HG03571 (cell line): ENCODE measurements around the gene ANKRD16.
A peak's percentile ranks its signal among the peaks of the same experiment; 100 is the strongest.
"Not testable (repeated sequence)": the region's sequence is repeated elsewhere in the genome, so short reads cannot be mapped to it uniquely, and the experiment has no call there.

ENCODE experiments used
- ATAC-seq: cut with Tn5 transposase; IDR thresholded peaks from one replicate; pipeline ENCODE4 v1.9.1; 2021; ENCODE audit not compliant: unreplicated experiment

Gene ANKRD16

DNA sequence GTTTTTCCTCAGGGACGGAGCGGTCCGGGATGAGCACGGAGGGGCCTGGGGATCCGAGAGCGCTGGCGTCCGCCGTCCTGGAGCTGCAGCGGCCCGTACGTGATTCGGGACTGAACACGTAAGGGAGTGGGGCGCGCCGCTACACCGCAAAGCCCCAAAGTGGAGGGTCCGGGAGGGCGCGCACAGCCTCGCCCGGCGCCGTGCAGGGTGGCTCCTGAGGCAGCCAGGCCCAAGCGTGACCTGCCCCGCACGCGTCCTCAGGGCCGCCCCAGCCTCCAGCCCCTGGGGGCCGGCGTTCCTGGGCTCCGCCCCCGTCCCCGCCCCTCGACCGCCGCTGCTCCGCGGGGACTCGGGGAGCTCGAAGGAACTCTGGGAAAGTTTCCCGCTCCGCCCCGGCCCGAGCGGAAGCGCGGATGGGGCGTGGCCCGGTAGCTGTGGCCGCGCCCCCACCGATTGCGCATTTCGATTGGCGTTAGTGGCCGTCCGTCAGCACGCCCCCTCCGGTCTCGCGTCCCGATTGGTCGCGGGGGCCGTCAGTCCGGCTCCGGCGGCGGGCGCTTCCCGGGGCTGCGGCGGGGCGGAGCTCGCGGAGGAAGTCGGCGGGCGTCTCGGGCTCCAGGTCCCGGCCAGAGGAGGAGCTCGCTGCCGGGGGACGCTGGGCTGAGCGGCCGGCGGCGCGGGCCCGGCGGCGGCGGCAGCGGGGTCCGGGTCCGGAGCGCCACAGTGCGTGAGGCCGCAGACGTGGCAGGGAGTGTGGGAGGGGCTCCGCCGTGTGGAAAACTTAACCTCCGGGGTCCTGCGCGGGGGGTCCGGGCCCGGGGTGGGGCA is at the start of gene ANKRD16, which contains the start of gene FBH1:
ANKRD16 (minus strand) TSS at position 270 of the 828 bp plus-strand sequence. CDS start 539 bp downstream, outside the sequence.
FBH1 (plus strand) TSS at position 620 of the 828 bp plus-strand sequence; CDS start at position 723, 103 bp downstream.
- ATAC-seq = peak; percentile 87

DNA sequence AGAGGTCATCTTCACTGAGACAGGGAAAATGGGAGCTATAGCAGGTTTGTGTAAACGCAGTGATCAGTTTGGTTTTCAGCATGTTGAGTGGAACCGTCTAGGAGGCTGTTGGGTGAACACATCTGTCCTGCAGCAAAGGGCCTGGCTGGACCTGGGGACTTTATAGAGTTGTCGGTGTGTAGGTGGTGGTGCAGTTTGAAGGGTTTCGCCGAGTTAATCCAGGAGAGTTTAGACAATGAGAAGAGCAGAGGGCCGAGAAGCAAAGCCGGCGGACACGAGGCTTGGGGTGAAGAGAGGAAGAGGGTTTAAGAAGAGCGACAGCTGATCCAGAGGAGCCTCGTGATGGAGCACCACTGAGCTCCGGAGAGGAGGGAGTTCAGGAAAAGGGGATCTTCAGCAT is 48.6 kb upstream of the ANKRD16 start:
- no peak for ATAC-seq

DNA sequence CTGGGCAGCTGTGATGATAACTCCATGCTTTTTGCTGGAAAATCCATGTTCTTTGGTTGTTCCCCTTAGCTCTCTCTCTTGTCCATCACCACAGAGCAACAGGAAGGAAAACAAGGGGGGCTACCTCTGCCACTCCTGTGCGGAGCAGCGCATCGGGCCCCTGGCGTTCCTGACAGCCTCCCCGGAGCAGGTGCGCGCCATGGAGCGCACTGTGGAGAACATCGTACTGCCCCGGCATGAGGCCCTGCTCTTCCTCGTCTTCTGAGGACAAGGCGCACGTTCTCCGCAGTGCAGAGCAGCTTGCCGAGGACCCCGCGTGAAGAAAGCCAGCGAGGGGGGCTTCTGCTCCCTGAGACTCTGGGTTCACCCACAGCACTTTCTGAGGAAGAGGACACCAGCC is 47.3 kb upstream of the ANKRD16 start:
- ATAC-seq = no peak

DNA sequence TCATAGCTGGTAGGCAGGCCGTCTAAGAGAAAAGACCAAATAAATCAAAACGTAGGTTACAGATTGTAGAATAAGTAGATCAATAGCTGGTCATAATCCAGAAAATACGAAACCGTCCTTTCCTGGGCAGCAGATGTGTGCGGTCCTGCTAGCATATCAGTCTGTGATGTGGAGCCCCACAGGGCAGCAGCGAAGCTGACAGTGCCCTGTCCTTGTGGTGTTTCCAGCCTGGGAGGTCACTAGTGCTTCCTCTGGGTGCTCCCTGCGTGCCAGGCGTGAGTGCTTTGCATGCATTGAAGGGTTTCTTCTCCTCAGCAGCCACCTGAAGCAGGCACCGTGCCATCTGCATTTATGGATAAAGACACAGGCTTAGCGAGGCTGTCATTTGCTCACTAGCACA is 45.9 kb upstream of the ANKRD16 start:
- ATAC-seq = no peak

DNA sequence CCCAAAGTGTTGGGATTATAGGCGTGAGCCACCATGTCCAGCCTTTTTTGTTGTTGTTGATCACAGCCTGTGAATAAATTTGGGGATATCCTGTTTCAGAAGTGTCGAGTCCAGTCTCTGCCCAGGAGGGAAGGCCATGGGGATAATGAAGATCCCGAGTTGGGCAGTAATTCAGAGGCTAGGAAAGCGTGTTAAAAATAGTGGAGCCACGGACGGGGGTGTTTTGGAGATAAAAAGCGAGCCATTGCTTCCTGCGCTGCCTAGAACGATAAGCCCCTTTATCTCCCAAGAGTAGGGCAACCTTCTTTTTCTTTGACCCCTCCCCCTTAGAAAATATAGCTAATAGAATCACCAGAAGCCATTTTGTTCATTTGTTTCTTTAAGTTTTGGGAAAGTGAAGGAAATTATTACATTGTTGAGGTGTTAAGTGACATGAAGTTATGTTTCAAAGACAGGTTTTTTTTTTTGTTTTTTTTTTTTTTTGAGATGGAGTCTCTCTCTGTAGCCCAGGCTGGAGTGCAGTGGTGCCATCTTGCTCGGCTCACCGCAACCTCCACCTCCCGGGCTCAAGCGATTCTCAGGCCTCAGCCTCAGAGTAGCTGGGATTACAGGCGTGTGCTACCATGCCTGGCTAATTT is 44.3 kb upstream of the ANKRD16 start:
- no peak for ATAC-seq

DNA sequence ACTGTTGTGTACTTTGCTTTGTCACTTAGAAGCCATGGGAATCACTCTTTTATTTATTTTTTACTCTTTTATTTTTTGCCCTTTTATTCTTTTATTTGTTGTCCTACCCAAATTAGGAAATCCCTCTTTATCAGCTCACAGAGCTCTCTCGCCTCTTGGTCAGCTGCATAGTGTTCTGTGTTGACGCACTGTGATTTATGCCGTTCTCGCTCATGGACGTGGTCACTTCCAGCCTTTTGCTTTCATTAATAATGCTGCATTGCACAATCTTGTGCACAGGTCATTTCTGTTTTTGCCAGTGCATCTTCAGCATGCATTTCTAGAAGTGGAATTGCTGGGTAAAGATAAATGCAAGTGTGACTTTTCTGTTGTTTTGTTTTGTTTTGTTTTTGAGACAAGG is 42.7 kb upstream of the ANKRD16 start:
- ATAC-seq = no peak

DNA sequence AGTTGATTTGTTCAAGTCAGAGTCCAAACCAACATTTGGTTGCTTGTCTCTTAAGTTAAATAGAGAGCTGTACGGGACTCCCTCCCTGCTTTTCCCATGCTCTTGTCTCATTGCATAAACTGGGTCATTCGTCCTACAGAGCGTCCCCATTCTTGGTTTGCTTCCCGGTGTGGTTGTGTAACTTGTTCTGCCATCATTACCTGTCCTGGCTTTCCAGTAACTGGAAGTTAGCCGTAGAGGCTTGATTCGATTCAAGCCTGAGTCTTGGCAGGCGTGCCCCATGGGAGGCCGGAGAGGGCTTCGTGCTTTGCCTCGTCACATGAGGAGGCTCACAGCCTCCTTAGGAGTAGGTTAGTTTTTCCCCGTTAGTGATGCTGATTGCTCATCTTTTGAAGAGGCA is 40.6 kb upstream of the ANKRD16 start:
- ATAC-seq = no peak

DNA sequence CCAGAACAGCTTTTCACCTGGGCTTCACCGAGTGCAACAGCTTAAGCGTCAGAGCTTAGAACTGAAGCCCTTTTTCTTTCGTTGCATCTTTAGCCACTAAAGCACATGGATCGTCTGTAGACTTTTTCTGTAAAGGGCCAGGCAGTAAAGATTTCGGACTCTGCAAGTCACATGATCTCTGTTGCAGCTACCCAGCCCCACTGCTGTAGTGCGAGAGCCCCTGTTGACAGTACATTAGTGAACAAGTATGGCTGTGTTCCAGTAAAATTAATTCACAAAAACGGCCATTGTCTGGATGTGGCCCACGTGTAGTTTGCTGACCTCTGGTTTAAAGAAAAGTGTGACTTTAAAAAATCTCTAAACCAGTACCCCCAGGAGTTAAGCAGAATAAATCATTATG is 39.7 kb upstream of the ANKRD16 start:
- ATAC-seq = no peak

DNA sequence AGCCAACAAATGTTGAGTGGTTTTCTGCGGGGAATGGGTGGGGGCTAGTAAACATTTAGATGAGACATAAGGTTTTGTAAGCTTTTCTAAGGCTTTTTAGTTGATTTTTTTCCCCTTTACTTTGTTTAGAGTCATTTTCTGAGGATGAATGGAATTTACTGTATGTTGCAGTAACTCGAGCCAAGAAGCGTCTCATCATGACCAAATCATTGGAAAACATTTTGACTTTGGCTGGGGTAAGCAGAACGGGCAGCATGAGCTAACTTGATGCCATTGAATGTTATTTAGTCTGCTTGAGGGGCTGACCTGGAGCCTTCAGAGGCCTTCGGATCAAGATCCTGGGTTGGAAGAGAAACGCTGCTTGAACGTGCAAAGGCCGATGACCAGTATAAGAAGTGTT is 37.6 kb upstream of the ANKRD16 start:
- no peak for ATAC-seq

DNA sequence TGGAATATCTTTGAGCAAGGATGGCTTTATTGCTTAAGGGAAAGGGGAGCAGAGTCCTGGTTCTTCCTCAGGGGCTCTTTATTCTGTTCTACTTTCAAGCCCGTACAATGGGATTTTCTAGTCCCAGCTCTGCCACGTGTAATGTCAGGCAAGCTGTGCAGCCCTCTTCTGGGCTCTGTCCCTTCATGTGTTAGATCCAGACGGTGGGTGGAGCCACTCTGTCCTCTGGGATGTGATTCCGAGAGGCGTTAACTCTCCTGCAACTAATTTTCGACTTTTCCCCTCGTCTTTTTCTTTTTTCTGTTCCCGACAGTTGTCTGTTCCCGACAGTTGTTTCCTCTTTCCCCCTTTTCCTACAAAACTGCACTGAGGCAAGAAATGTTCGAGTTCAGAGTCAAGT is 35.2 kb upstream of the ANKRD16 start:
- ATAC-seq = no peak

DNA sequence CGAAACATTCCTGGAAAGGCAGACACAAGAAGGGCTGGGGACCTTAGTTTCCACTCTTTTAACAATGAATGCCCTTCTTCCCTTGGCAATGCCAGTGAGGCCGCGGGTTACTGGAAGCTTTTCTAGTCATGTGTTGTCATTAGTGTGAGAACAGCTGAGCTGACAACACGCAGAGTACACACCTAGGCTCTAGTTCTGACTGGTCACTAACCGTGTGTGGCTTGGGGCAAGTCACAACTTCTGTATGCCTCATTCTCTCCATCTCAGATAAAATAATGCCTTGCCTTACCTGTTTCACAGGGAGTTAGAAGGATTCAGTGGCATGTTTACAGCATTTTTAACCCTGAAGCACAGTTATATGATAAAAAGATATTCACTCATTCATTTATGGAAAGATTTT is 32.1 kb upstream of the ANKRD16 start:
- no peak for ATAC-seq

DNA sequence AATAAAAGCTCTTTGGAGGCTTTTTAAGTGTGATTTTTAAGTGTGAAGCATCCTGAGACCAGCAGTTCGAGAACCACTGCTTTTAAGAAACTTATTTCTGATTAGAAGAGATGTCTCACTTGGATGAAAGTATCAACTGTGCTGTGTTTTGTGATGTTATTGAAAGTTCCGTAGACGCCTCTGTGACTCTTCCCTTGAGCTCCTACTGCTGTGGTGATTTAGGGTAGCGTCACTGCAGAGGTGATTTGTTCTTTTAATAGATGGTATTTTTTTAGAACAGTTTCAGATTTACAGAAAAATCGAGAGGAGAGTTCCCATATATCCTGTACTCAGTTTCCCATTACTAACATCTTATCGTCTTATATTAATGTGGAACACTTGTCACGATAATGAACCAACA is 29.9 kb upstream of the ANKRD16 start:
- no peak for ATAC-seq

DNA sequence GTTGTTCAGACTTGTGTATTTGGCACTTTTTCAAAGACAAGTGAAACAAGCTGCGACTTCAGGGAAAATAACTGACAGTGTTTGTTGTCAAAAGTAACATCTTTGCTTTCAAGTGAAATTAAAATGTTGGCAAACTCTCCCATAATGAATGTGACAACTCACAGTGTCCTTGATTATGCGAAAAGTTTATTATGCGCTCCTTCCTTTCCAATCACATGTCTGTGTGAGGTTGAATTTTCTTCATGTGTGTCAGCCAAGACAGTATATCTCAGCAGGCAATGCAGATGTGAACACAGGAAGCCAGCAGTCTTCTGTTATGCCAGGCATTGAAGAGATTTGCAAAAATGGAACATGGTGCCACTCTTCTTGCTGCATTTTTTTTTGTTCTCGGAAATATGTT is 29.1 kb upstream of the ANKRD16 start:
- no peak for ATAC-seq

DNA sequence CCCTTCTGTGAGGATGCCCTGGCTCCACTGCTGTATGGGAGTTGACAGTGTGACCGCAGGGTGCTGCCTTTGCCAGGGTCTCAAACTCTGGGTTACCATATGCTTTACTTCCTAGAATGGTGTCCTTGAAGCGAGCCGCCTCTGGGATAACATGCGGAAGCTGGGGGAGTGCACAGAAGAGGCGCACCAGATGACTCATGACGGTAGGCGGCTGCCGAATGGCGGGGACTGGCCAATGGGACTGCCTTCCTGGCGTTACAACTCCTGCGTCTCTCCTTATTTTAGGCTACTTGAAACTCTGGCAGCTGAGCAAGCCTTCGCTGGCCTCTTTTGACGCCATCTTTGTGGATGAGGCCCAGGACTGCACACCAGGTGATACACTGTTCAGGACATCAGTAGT is 27.6 kb upstream of the ANKRD16 start:
- no peak for ATAC-seq

DNA sequence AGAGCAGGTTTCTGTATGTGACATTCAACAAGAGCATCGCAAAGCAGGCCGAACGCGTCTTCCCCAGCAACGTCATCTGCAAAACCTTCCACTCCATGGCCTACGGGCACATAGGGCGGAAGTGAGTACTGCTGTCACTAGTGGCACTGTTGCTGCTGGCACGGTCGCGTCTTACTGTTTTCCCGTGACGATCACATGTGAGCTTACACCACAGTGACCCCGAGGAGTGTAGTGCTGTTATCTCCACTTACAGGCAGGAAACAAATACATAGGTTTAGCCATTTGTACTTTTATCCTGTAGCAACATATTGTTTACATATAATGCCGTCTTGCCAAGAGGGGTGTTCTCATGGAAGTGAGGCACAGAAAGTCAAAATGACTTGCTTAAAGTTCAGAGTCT is 25.8 kb upstream of the ANKRD16 start:
- ATAC-seq = no peak

DNA sequence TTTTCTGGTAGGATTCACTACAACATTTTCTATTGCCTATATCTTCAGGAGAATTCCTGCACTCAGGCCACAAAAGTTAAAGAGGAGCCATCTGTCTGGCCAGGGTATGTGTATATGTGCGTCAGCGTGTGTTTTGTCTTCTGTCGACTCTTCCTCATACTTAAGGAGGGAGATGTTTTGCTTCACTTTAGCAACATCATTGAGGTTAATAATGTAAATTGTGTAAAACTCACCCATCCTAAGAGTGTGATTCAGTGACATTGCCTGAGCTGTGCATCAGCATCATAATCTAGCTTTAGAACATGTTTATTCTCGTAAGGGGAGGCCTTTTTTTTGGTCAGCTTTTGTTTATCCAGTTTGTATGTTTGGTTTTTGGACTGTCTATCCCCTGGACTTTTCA is 24.0 kb upstream of the ANKRD16 start:
- ATAC-seq = no peak

DNA sequence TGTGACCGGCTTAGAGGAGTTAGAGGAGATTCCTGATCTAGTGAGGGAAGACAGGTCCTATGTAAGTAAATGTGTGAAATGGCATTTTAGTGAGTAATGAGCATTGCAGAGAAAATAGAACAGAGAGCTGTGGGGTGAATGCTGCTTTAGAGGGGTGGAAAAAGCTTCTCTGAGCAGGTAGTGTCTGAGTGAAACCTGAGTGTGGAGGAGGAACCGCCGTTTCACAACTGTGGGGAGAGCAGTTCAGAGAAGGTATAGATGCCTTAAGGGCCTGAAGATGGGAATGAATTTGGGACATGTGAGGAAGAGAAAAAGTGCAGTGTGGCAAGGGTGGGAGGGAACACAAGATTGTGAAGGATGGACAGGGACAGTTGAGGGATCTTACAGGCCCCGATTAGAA is 22.0 kb upstream of the ANKRD16 start:
- ATAC-seq = no peak

DNA sequence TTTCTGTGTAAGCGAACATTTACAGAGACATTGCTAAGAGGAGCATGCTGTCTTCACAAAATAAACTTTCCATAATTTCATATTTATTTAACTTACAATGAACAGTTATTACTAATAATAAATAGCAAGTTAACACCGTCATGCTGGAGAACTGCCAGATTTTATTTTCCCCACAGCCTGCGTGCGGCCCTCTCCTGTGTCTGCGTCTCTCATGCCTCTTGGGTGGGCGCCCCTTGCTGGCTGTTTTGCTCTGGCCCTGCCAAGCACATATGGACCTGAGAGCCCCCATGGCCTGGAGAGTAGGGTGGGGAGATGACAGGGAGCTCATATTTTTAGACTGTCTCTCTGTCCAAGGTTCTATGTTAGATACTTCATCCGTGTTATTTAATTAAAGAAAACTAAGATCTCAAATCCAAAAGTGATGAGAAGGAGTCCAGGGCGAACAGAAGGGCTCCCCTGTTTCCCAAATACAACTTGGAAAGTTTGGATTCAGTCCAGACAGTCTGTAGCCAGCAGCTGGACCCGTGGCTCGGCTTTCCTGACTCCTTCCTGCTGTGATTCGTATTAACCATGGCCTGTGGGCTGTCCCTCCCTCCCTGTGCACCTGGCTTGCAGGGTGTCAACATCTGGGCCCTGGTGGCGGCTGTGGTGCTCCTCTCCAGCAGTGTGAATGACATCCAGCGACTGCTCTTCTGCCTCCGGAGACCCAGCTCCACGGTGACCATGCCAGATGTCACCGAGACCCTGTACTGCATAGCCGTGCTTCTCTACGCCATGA is 20.8 kb upstream of the ANKRD16 start:
- no peak for ATAC-seq

DNA sequence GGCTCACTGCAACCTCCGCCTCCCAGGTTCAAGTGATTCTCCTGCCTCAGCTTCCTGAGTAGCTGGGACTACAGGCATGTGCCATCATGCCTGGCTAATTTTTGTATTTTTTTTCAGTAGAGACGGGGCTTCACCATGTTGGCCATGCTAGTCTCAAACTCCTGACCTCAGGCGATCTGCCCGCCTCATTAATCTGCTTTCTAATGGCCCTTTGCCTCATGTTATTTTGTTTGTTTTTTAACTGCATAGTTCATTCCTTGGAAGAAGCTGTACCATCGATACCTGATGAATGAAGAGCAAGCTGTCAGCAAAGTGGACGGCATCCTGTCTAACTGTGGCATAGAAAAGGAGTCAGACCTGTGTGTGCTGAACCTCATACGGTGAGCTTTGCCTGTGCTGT is 19.0 kb upstream of the ANKRD16 start:
- not testable (repeated sequence) for ATAC-seq

DNA sequence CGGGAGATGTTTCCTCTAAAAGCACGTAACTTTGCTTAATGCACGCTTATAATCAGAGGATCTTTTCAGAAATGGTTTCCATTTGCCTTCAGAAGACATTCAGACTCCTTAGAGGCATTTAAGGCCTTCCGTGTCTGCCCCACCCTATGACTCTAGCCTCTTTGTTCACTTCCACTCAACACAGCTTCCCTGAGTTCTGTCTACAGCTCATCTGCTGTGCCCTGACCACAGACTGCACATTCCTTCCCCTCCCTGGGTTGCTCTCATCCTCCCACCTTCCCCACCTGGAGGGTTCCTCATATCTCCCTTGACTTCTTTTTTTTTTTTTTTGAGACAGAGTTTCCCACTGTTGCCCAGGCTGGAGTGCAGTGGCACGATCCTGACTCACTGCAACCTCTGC is 17.0 kb upstream of the ANKRD16 start:
- ATAC-seq = no peak

DNA sequence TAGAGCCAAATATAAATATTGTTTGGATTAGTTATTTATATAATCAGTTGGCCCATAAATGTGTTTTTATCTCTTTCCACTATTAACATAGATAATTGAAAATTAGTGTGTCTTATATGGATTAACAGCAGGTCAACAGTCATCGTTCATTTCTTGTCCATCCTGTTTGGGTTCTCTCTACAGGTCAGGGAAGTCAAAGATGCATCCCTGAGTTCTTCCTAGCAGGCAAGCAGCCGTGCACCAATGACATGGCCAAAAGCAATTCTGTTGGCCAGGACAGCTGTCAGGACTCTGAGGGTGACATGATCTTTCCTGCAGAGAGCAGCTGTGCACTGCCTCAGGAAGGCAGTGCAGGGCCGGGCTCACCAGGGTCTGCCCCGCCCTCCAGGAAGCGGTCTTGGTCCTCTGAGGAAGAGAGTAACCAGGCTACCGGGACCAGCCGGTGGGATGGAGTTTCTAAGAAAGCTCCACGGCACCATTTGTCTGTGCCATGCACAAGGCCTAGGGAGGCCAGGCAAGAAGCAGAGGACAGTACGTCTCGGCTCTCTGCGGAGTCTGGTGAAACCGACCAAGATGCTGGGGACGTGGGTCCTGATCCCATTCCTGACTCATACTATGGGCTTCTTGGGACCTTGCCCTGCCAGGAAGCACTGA is 16.3 kb upstream of the ANKRD16 start:
- no peak for ATAC-seq
